Activated CD8-positive, alpha-beta T cell treated with anti-CD3 and anti-CD28 coated beads for 36 hours (primary cell): Measurements from ENCODE around the gene GPR62. TPM values are rescaled to one million over a fixed set of nuclear protein-coding genes. Genes with fewer than 3 reads are reported as not detected.
A peak's percentile ranks its signal among the peaks of the same experiment; 100 is the strongest.

ENCODE experiments used
- ATAC-seq: fragments of 200-7000 bp; cut with Tn5 transposase; one replicate; pipeline ENCODE4 v1.10.0; 2021; ENCODE audit warnings: mild to moderate bottlenecking, moderate library complexity
- CTCF ChIA-PET: fragments of 350-600 bp; sonication (Branson Sonifier 250); formaldehyde crosslinking; loops from one replicate; lab custom pipeline; 2021; ENCODE audit warnings: antibody characterized with exemption; lab: Charles Lee
- POLR2A ChIA-PET: fragments of 350-600 bp; sonication (Branson Sonifier 250); formaldehyde crosslinking; loops from one replicate; lab custom pipeline; 2021; ENCODE audit warnings: antibody characterized with exemption; lab: Charles Lee
- DNase-seq: peaks from one replicate; pipeline ENCODE4 v3.0.0-alpha.2; 2020
- H3K27ac Mint-ChIP-seq: one replicate; pipeline ENCODE4 v1.8.0; 2021; ENCODE audit warnings: mild to moderate bottlenecking, mixed read lengths
- H3K27me3 Mint-ChIP-seq: one replicate; pipeline ENCODE4 v1.8.0; 2021; ENCODE audit warnings: mixed read lengths
- H3K36me3 Mint-ChIP-seq: one replicate; pipeline ENCODE4 v1.8.0; 2021; ENCODE audit warnings: low read depth, mixed read lengths
- H3K4me1 Mint-ChIP-seq: one replicate; pipeline ENCODE4 v1.8.0; 2021; ENCODE audit warnings: low read depth, mixed read lengths
- H3K4me3 Mint-ChIP-seq: one replicate; pipeline ENCODE4 v1.8.0; 2021; ENCODE audit warnings: mild to moderate bottlenecking, moderate library complexity, mixed read lengths
- H3K9me3 Mint-ChIP-seq: one replicate; pipeline ENCODE4 v1.8.0; 2021; ENCODE audit warnings: mixed read lengths
- CTCF ChIP-seq: fragments of 200-600 bp; IDR thresholded peaks from one replicate; pipeline ENCODE4 v1.8.0; 2022; ENCODE audit warnings: antibody characterized with exemption, mild to moderate bottlenecking
- intact Hi-C: fragments of 100-400 bp; cut with micrococcal nuclease; formaldehyde crosslinking; loops from one replicate; pipeline ENCODE4 v1.10.0; 2022
- total RNA-seq, 2 experiments: library from RNA; stranded (reverse); gene quantifications; one replicate each; pipeline ENCODE4 v1.2.3, GENCODE V29; 2021

The GPR62 gene
- total RNA-seq, 2 experiments from 2014 or later = not detected

DNA sequence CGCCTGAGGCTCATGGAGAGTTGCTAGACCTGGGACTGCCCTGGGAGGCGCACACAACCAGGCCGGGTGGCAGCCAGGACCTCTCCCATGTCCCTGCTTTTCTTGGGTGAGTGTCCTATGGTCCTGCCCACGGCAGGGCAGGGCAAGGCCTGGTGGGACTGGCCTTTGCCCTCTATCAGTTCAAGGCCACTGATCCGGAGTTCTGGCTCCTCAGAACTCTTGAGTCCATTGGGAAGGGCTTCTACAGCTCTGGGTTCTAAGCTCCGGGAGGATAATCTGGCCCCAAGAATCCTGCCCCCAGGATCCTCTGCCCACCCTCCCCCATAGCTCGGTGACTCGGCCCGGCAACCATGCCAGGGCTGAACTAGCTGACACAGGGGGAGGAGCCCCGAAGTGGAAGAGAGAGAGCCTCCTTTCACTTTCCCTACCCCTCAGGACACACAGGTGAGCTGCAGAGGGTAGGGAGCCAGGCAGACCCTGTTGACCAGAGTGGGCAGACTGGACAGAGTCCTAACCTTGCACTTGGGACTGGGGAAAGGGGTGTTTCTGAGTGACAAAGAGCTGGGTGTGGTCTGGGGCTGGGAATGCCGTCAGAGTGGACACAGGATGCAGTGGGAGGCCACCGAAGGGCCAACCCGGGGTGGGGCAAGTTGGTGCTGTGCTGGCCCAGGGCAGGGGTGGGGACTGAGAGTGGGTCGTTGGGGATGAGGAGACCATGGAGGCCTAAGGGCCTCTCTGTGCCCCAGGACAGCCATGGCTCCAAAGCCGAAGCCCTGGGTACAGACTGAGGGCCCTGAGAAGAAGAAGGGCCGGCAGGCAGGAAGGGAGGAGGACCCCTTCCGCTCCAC is 12.4 kb upstream of the GPR62 start:
- peaks cover 28% of the 10 kb centered on the region for H3K4me1 Mint-ChIP-seq
- H3K36me3 Mint-ChIP-seq = peaks cover 17% of the 10 kb centered on the region
- intact Hi-C loops = loop anchor here (5.0 kb wide), 1 partner anchor 39 kb away; the partner anchor contains the start of gene ACY1
- CTCF ChIA-PET = interaction anchor here (0.8 to 3.0 kb wide), 15 partner anchors 10 to 287 kb away, joined by 3 to 37 read pairs (median 7); partner anchors contain the start of genes ABHD14A, ABHD14B, ACY1 and DUSP7
- peak overlapping the region; percentile 90 for H3K27ac Mint-ChIP-seq
- ATAC-seq = peak; percentile 40
- peak overlapping the region; percentile 83 for H3K4me3 Mint-ChIP-seq
- POLR2A ChIA-PET = interaction anchor here (0.9 to 2.6 kb wide), 12 partner anchors 8 to 53 kb away, joined by 3 to 17 read pairs (median 5); partner anchors contain the start of genes ABHD14A, ABHD14B and RPL29
- H3K9me3 Mint-ChIP-seq = no peaks in the 10 kb centered on the region
- peak; percentile 81 for DNase-seq
- no peak for TF ChIP-seq CTCF
- H3K27me3 Mint-ChIP-seq = no peaks in the 10 kb centered on the region

- no peaks in the 10 kb centered on the region for H3K9me3 Mint-ChIP-seq
- H3K27me3 Mint-ChIP-seq = no peaks in the 10 kb centered on the region
- intact Hi-C loops = loop anchor here (5.0 kb wide), 1 partner anchor 39 kb away; the partner anchor contains the start of gene ACY1
- POLR2A ChIA-PET = interaction anchor here (1.0 to 2.6 kb wide), 7 partner anchors 8 to 52 kb away, joined by 3 to 17 read pairs (median 7); partner anchors contain the start of genes ABHD14A, ABHD14B and RPL29
- no peak for TF ChIP-seq CTCF
- DNase-seq (no peak), ATAC-seq (no peak)
- no peak overlapping the region for H3K4me3 Mint-ChIP-seq
- peaks cover 25% of the 10 kb centered on the region for H3K4me1 Mint-ChIP-seq
- peaks cover 11% of the 10 kb centered on the region for H3K36me3 Mint-ChIP-seq
- CTCF ChIA-PET = interaction anchor here (1.0 to 3.0 kb wide), 7 partner anchors 9 to 286 kb away, joined by 3 to 37 read pairs (median 14); partner anchors contain the start of genes ABHD14A, ABHD14B, ACY1 and PCBP4
- no peak overlapping the region for H3K27ac Mint-ChIP-seq
Measured at GRCh38 chr3:51943451-51944391, 11.5 kb upstream of the GPR62 start.

DNA sequence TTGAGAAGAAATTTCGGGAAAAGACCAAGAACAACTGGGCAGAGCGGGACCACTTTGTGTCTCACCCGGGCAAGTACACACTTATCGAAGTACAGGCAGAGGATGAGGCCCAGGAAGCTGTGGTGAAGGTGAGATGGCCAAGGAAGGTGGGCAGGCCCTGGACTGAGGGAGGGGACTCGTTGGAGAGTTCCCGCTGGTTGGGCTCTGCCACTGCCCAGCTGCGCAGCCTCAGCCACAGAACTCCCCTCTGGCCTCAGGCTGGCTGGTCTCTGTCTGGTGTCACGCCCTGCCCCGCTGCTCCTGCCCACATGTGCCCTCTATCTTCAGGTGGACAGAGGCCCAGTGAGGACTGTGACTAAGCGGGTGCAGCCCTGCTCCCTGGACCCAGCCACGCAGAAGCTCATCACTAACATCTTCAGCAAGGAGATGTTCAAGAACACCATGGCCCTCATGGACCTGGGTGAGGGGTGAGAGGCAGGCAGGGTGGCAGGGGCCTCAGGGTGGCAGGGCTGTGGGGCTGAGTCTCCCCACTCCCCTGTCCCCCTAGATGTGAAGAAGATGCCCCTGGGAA is 10.6 kb upstream of the GPR62 start:
- Mint-ChIP-seq H3K27ac (no peak overlapping the region), H3K27me3 (no peaks in the 10 kb centered on the region), H3K4me3 (no peak overlapping the region), H3K9me3 (no peaks in the 10 kb centered on the region), H3K4me1 (peaks cover 20% of the 10 kb centered on the region), H3K36me3 (peaks cover 7% of the 10 kb centered on the region)
- no peak for DNase-seq
- no peak for TF ChIP-seq CTCF
- ChIA-PET CTCF (interaction anchor here (1.2 kb wide), 1 partner anchor 29 kb away, joined by 3 read pairs; the partner anchor contains the start of gene ABHD14B), POLR2A (interaction anchor here (1.3 kb wide), 1 partner anchor 38 kb away, joined by 3 read pairs; no protein-coding TSS in a partner anchor)
- intact Hi-C loops = loop anchor here (5.0 kb wide), 1 partner anchor 38 kb away; the partner anchor contains the start of gene ACY1
- no peak for ATAC-seq

DNA sequence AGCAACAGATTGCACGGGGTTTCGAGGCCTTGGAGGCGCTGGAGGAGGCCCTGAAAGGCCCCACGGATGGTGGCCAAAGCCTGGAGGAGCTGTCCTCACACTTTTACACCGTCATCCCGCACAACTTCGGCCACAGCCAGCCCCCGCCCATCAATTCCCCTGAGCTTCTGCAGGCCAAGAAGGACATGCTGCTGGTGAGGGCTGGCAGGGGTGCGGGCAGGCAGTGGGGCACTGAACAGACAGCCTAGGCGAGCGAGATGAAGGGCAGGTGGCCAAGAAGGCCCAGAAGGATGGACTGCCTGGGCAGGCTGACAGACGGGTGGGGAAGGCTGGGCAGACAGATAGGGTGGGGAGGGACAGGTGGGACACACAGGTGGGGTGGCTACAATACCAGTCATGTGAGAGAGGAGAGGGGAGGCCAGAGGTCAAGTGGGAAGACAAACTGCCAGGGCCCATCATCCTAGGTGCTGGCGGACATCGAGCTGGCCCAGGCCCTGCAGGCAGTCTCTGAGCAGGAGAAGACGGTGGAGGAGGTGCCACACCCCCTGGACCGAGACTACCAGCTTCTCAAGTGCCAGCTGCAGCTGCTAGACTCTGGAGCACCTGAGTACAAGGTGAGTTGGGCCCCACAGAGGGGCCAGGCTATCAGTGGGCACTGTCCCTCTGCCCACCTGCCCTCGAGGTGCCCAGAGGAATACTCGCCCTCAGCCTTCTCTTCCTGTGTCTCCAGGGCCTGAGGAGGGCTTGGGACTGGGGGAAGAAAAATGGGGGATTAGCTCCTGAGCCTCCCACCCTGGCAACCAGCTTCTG is 9.9 kb upstream of the GPR62 start:
- ATAC-seq = no peak
- Mint-ChIP-seq H3K4me3 (no peak overlapping the region), H3K9me3 (no peaks in the 10 kb centered on the region), H3K27me3 (no peaks in the 10 kb centered on the region), H3K4me1 (peaks cover 15% of the 10 kb centered on the region), H3K27ac (no peak overlapping the region), H3K36me3 (peaks cover 6% of the 10 kb centered on the region)
- DNase-seq = no peak
- POLR2A ChIA-PET = interaction anchor here (0.9 to 1.9 kb wide), 3 partner anchors 17 to 38 kb away, joined by 3 to 6 read pairs (median 4); partner anchors contain the start of gene ABHD14B
- CTCF ChIA-PET = interaction anchor here (1.2 kb wide), 1 partner anchor 28 kb away, joined by 3 read pairs; the partner anchor contains the start of gene ABHD14B
- no peak for TF ChIP-seq CTCF
- intact Hi-C loops = no loop called here
